Activated naive CD4-positive, alpha-beta T cell treated with anti-CD3 and anti-CD28 coated beads, Interleukin-2, amount 50 U/mL, for 72 hours (primary cell): ENCODE data around the gene EPB41L4B. TPM values are rescaled to one million over a fixed set of nuclear protein-coding genes. Genes with fewer than 3 reads are reported as not detected.
A peak's percentile ranks its signal among the peaks of the same experiment; 100 is the strongest.

Experiments used
- ATAC-seq, 2 donors: fragments of 150-1000 bp; cut with Tn5 transposase; 2 replicates each; pipeline ENCODE4 v1.10.0; 2021; ENCODE audit warnings: mild to moderate bottlenecking in 2 of 2, moderate library complexity in 2 of 2
- DNase-seq, 2 donors: peaks; one replicate each; pipeline ENCODE4 v3.0.0; 2021 to 2022; ENCODE audit warnings: low spot score in 2 of 2
- H3K27ac Mint-ChIP-seq, 2 donors: one replicate each; pipeline ENCODE4 v1.8.0; 2022; ENCODE audit warnings: mild to moderate bottlenecking in 2 of 2, mixed read lengths in 2 of 2
- H3K36me3 Mint-ChIP-seq, 2 donors: one replicate each; pipeline ENCODE4 v1.8.0; 2022; ENCODE audit warnings: mixed read lengths in 2 of 2
- H3K9me3 Mint-ChIP-seq, 2 donors: one replicate each; pipeline ENCODE4 v1.8.0; 2022; ENCODE audit warnings: mixed read lengths in 2 of 2
- total RNA-seq, 2 donors: library from RNA; stranded (reverse); gene quantifications; one replicate each; pipeline ENCODE4 v1.2.3, GENCODE V29; 2022

Gene EPB41L4B
- total RNA-seq, 2 donors from 2014 or later: 0.51 TPM; not detected in 1

- H3K9me3 Mint-ChIP-seq: no peaks in the 10 kb centered on the region
- H3K36me3 Mint-ChIP-seq: no peaks in the 10 kb centered on the region
- ATAC-seq: peak in 1 of 2 donors; percentile 95
- no peak overlapping the region for H3K27ac Mint-ChIP-seq
- DNase-seq: no peak
These were observed 9.1 kb downstream of the EPB41L4B start for GRCh38 chr9:109311731-109312130.

GRCh38 chr9:109311286-109311685 lies 9.6 kb downstream of the EPB41L4B start:
- Mint-ChIP-seq H3K27ac (no peak overlapping the region), H3K9me3 (no peaks in the 10 kb centered on the region), H3K36me3 (no peaks in the 10 kb centered on the region)
- no peak for ATAC-seq
- no peak for DNase-seq

GRCh38 chr9:109310486-109310901 lies 10.4 kb downstream of the EPB41L4B start:
- H3K9me3 Mint-ChIP-seq: no peaks in the 10 kb centered on the region
- no peaks in the 10 kb centered on the region for H3K36me3 Mint-ChIP-seq
- H3K27ac Mint-ChIP-seq: no peak overlapping the region
- ATAC-seq (no peak), DNase-seq (no peak)

DNA sequence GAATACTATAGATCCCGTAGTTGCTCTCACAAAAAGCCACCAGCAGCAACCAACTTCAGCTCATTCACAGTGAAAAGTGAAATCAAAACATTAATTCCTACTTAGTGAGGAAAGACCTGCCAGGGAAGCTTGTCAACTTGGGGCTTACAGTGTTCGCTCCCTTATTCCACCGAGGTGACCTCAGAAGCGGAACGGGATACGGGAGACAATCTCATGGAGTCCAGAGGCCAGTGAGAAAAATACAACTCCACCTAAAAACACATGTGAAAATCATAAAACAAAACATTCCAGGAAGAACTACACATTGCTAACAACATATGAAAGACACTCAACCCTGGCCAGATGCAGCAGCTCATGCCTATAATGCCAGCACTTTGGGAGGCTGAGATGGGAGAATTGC lies 11.6 kb downstream of the EPB41L4B start:
- no peaks in the 10 kb centered on the region for H3K36me3 Mint-ChIP-seq
- H3K9me3 Mint-ChIP-seq: no peaks in the 10 kb centered on the region
- H3K27ac Mint-ChIP-seq: no peak overlapping the region
- ATAC-seq (no peak), DNase-seq (no peak)

GRCh38 chr9:109307380-109308240 lies 13.2 kb downstream of the EPB41L4B start:
- ATAC-seq: no peak
- Mint-ChIP-seq H3K9me3 (no peaks in the 10 kb centered on the region), H3K36me3 (no peaks in the 10 kb centered on the region), H3K27ac (no peak overlapping the region)
- no peak for DNase-seq

GRCh38 chr9:109305801-109306200 lies 15.1 kb downstream of the EPB41L4B start:
- Mint-ChIP-seq H3K9me3 (no peaks in the 10 kb centered on the region), H3K36me3 (no peaks in the 10 kb centered on the region), H3K27ac (no peak overlapping the region)
- no peak for DNase-seq
- ATAC-seq: no peak

DNA sequence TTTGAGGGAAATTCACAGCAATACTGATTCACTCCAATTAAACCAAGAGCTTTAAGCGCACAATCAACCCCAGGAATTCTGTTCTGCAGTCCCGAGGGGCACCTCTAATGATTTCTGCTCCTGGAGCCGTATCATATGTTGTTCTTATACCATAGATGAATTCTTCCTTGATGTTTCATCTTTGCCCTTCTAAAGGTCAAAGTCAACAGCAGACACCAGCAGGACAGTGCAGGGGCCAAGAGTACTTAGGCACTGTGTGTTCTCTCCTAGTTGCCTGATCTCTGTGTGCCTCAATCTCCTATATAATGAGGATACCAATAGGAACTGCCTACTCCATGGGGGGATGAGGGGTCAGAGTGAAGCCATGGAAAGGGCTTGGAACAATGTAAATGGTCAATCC lies 16.5 kb downstream of the EPB41L4B start:
- no peak overlapping the region for H3K27ac Mint-ChIP-seq
- H3K36me3 Mint-ChIP-seq: no peaks in the 10 kb centered on the region
- DNase-seq: no peak
- H3K9me3 Mint-ChIP-seq: no peaks in the 10 kb centered on the region
- no peak for ATAC-seq

DNA sequence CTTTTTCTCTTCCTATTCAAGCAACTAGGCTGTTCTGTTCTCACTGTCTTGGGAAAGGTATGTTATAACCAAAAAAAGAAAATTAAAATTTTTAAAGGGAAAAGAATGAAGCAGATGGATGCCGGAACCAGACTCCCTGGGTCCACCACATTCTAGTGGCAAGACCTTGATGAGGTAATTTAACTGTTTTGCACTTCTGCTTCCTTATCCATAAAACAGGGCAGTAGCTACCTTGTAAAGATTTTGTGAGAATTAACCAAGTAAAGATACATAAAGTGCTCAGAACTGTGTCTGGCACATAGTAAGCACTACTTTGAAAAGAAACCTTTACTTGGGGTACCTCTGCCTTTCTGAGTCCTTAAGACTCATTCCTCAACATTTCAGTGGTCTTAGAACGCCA lies 17.0 kb downstream of the EPB41L4B start:
- no peak for ATAC-seq
- H3K9me3 Mint-ChIP-seq: no peaks in the 10 kb centered on the region
- H3K27ac Mint-ChIP-seq: no peak overlapping the region
- DNase-seq: no peak
- H3K36me3 Mint-ChIP-seq: no peaks in the 10 kb centered on the region

DNA sequence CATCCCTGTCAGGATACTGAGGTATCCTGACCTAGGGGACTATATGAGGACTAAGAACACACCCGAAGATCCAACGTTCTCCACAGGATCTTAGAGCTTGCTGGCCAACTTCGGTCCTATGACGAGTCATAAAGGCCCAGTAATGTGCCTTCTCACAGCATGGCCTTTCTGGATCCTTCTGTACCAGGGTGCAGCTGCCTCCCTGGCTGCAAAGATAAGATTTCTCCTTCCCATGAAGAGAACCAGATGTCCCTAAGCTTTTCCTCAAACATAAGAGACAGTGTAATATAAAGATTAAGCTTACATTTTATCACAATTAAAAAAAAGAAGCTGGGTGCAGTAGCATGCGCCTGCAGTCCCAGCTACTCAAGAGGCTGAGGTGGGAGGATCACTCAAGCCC lies 18.3 kb downstream of the EPB41L4B start:
- Mint-ChIP-seq H3K36me3 (no peaks in the 10 kb centered on the region), H3K9me3 (no peaks in the 10 kb centered on the region), H3K27ac (no peak overlapping the region)
- no peak for DNase-seq
- ATAC-seq: no peak

- no peak for DNase-seq
- H3K9me3 Mint-ChIP-seq: peaks cover 0 to 4% of the 10 kb centered on the region in 2 donors
These were observed 19.8 kb downstream of the EPB41L4B start for GRCh38 chr9:109301012-109301411.

GRCh38 chr9:109299891-109300290 lies 21.0 kb downstream of the EPB41L4B start:
- ATAC-seq (no peak), DNase-seq (no peak)
- Mint-ChIP-seq H3K9me3 (peaks cover 0 to 4% of the 10 kb centered on the region in 2 donors), H3K27ac (no peak overlapping the region), H3K36me3 (no peaks in the 10 kb centered on the region)

More at GRCh38 chr9:109301012-109301411, 19.8 kb downstream of the EPB41L4B start:
- no peak overlapping the region for H3K27ac Mint-ChIP-seq
- ATAC-seq: no peak
- H3K36me3 Mint-ChIP-seq: no peaks in the 10 kb centered on the region

DNA sequence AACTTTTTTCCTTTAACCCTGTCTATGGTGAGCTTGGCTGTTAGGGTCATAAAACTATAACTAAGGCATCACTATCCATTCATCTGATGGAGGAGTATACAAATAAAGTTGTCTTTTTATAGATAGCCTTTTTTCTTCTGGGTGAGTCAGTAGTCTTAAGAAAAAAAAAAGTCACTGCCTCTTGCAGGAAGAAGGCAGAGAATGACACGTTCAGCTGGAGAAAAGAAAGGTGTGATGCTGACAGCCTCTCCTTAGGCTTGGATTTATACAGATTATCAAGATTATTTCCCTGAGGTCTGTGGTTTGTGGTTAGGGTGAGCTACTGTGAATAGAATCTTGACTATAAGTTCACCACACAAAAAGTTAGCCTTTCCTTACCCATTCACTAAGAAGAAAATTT lies 23.0 kb downstream of the EPB41L4B start:
- Mint-ChIP-seq H3K27ac (no peak overlapping the region), H3K9me3 (peaks cover 0 to 4% of the 10 kb centered on the region in 2 donors), H3K36me3 (no peaks in the 10 kb centered on the region)
- DNase-seq (no peak), ATAC-seq (peak; percentile 30 to 44)

- no peak overlapping the region for H3K27ac Mint-ChIP-seq
- no peaks in the 10 kb centered on the region for H3K36me3 Mint-ChIP-seq
- DNase-seq: no peak
- ATAC-seq: peak in 1 of 2 donors; percentile 43
- peaks cover 0 to 4% of the 10 kb centered on the region in 2 donors for H3K9me3 Mint-ChIP-seq
These were observed 25.4 kb downstream of the EPB41L4B start for GRCh38 chr9:109295221-109296130.

- H3K9me3 Mint-ChIP-seq: no peaks in the 10 kb centered on the region
- DNase-seq: no peak
- no peak for ATAC-seq
- H3K27ac Mint-ChIP-seq: no peak overlapping the region
- no peaks in the 10 kb centered on the region for H3K36me3 Mint-ChIP-seq
These were observed 30.5 kb downstream of the EPB41L4B start for GRCh38 chr9:109290385-109290784.

DNA sequence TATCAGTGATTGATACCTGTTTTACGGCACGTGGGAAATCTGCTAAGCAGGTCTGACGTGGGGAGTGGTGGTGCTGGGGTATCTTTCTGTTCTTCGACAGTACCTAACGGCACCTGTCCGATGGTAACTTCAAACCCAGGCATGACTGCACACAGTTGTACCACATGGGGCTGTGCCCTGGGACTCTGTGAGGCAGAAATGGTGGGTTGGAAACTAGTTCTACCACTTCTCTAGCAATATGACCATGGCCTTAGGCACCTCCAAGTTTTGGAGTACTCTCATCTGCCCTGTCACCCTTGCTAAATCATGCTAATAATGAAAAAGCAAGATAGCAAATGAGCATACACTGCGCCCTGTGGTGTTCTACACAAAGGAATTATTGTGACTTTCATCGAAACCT lies 30.9 kb downstream of the EPB41L4B start:
- Mint-ChIP-seq H3K36me3 (no peaks in the 10 kb centered on the region), H3K27ac (no peak overlapping the region), H3K9me3 (no peaks in the 10 kb centered on the region)
- ATAC-seq (no peak), DNase-seq (no peak)

DNA sequence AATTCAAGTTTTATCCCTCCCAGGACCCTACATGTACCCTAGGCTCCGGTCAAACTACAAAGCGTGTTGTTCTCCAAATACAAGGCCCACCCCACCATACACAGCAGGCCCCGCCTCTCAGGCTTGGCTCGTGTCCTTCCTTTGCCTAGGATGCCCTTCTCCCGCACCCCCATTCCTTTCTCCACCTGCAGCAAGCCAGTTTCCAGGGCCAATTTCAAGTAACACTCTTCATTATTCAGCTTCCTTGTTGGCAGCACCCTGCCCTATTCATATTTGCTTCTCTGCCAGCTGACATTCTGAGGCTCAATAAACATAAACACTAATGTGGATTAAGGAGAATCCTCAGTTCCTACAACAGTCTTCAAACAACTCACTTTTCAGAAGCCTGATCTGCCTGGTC lies 31.7 kb downstream of the EPB41L4B start:
- no peak overlapping the region for H3K27ac Mint-ChIP-seq
- no peaks in the 10 kb centered on the region for H3K9me3 Mint-ChIP-seq
- no peaks in the 10 kb centered on the region for H3K36me3 Mint-ChIP-seq
- ATAC-seq (no peak), DNase-seq (no peak)

- no peak for DNase-seq
- ATAC-seq: no peak
- no peaks in the 10 kb centered on the region for H3K9me3 Mint-ChIP-seq
- H3K27ac Mint-ChIP-seq: no peak overlapping the region
- no peaks in the 10 kb centered on the region for H3K36me3 Mint-ChIP-seq
These were observed 33.9 kb downstream of the EPB41L4B start for GRCh38 chr9:109286981-109287380.
